Neural progenitor cell (in vitro differentiated cells): Measurements from ENCODE around the gene OR6C1.

Experiments used
- EZH2 ChIP-seq: fragments of 200-600 bp; sonication (generic); IDR thresholded peaks from 2 replicates; pipeline ENCODE4 v1.6.1; 2017; ENCODE audit warnings: antibody characterized with exemption, mild to moderate bottlenecking, moderate library complexity
- EZH2phosphoT487 ChIP-seq: fragments of 200-600 bp; sonication (generic); IDR thresholded peaks from 2 replicates; pipeline ENCODE4 v1.6.1; 2017; ENCODE audit warnings: antibody characterized with exemption
- TF ChIP-seq, protein P1 (sequence below): fragments of 200-600 bp; sonication (generic); IDR thresholded peaks from 2 replicates; pipeline ENCODE4 v1.5.1; 2017; ENCODE audit warnings: antibody characterized with exemption, mild to moderate bottlenecking

DNA sequence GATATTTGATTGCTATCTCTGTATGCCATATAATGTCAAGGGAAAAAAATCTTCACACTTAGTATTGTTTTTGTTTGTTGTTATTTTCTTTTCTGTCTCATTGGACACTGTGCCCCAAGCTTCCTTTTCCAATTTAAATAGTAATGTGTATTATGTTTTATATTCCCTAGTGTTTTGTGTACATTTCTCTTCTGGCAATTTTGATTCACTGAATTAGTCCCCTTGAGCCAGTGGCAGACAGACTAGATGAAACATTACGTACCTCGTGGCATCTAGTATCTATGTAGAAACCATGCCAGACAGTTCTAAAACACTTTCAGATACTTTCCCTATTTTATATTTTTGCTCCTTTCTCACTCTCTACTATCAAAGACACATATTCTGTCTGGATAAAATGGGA, at the start of gene OR6C1:
- TF ChIP-seq, protein P1, sequence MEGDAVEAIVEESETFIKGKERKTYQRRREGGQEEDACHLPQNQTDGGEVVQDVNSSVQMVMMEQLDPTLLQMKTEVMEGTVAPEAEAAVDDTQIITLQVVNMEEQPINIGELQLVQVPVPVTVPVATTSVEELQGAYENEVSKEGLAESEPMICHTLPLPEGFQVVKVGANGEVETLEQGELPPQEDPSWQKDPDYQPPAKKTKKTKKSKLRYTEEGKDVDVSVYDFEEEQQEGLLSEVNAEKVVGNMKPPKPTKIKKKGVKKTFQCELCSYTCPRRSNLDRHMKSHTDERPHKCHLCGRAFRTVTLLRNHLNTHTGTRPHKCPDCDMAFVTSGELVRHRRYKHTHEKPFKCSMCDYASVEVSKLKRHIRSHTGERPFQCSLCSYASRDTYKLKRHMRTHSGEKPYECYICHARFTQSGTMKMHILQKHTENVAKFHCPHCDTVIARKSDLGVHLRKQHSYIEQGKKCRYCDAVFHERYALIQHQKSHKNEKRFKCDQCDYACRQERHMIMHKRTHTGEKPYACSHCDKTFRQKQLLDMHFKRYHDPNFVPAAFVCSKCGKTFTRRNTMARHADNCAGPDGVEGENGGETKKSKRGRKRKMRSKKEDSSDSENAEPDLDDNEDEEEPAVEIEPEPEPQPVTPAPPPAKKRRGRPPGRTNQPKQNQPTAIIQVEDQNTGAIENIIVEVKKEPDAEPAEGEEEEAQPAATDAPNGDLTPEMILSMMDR = no peak
- no peak for TF ChIP-seq EZH2phosphoT487
- no peak for TF ChIP-seq EZH2
